ENCODE data around the gene RPS6KC1. TPM values are rescaled to one million over a fixed set of nuclear protein-coding genes. Genes with fewer than 3 reads are reported as not detected.

The RPS6KC1 gene
- total RNA-seq, 1 donor from 2014 or later = 27.8 TPM

GRCh38 chr1:213286235-213286634 lies 235.2 kb downstream of the RPS6KC1 start:
- peaks cover 3% of the 10 kb centered on the region for H3K4me1 Mint-ChIP-seq (ENCODE audit: low read depth)

GRCh38 chr1:213287987-213288386 lies 236.9 kb downstream of the RPS6KC1 start:
- DNase-seq (ENCODE audit: low spot score, unreplicated experiment) = no peak
- Mint-ChIP-seq H3K27ac (no peak overlapping the region), H3K4me1 (ENCODE audit: low read depth) (peaks cover 3% of the 10 kb centered on the region), H3K4me3 (ENCODE audit: low read depth) (no peak overlapping the region), H3K27me3 (no peaks in the 10 kb centered on the region), H3K36me3 (ENCODE audit: insufficient read depth) (no peaks in the 10 kb centered on the region), H3K9me3 (ENCODE audit: low read depth) (no peaks in the 10 kb centered on the region)
- no peak for TF ChIP-seq CTCF (IDR thresholded peaks at IDR 0.05; ENCODE audit: unreplicated experiment)

More at GRCh38 chr1:213286235-213286634, 235.2 kb downstream of the RPS6KC1 start:
- peak; percentile 34 for TF ChIP-seq CTCF (IDR thresholded peaks at IDR 0.05; ENCODE audit: unreplicated experiment)
- DNase-seq (ENCODE audit: low spot score, unreplicated experiment) = no peak
- Mint-ChIP-seq H3K36me3 (ENCODE audit: insufficient read depth) (no peaks in the 10 kb centered on the region), H3K27me3 (no peaks in the 10 kb centered on the region), H3K4me3 (ENCODE audit: low read depth) (no peak overlapping the region), H3K9me3 (ENCODE audit: low read depth) (no peaks in the 10 kb centered on the region), H3K27ac (no peak overlapping the region)

- H3K27ac Mint-ChIP-seq = no peak overlapping the region
- no peak overlapping the region for H3K4me3 Mint-ChIP-seq (ENCODE audit: low read depth)
- H3K36me3 Mint-ChIP-seq (ENCODE audit: insufficient read depth) = no peaks in the 10 kb centered on the region
- H3K27me3 Mint-ChIP-seq = no peaks in the 10 kb centered on the region
- no peaks in the 10 kb centered on the region for H3K9me3 Mint-ChIP-seq (ENCODE audit: low read depth)
- no peak for DNase-seq (ENCODE audit: low spot score, unreplicated experiment)
- no peaks in the 10 kb centered on the region for H3K4me1 Mint-ChIP-seq (ENCODE audit: low read depth)
- TF ChIP-seq CTCF (IDR thresholded peaks at IDR 0.05; ENCODE audit: unreplicated experiment) = no peak
Observed at GRCh38 chr1:213291526-213291925, 240.5 kb downstream of the RPS6KC1 start.

GRCh38 chr1:213292614-213293013 lies 241.6 kb downstream of the RPS6KC1 start:
- H3K27ac Mint-ChIP-seq = no peak overlapping the region
- H3K36me3 Mint-ChIP-seq (ENCODE audit: insufficient read depth) = no peaks in the 10 kb centered on the region
- H3K27me3 Mint-ChIP-seq = no peaks in the 10 kb centered on the region

GRCh38 chr1:213295860-213296259 lies 244.8 kb downstream of the RPS6KC1 start:
- DNase-seq (ENCODE audit: low spot score, unreplicated experiment) = no peak
- Mint-ChIP-seq H3K27me3 (no peaks in the 10 kb centered on the region), H3K27ac (no peak overlapping the region), H3K36me3 (ENCODE audit: insufficient read depth) (no peaks in the 10 kb centered on the region), H3K4me3 (ENCODE audit: low read depth) (no peak overlapping the region), H3K9me3 (ENCODE audit: low read depth) (no peaks in the 10 kb centered on the region), H3K4me1 (ENCODE audit: low read depth) (no peaks in the 10 kb centered on the region)
- no peak for TF ChIP-seq CTCF (IDR thresholded peaks at IDR 0.05; ENCODE audit: unreplicated experiment)

More at GRCh38 chr1:213292614-213293013, 241.6 kb downstream of the RPS6KC1 start:
- Mint-ChIP-seq H3K4me1 (ENCODE audit: low read depth) (no peaks in the 10 kb centered on the region), H3K4me3 (ENCODE audit: low read depth) (no peak overlapping the region), H3K9me3 (ENCODE audit: low read depth) (no peaks in the 10 kb centered on the region)
- no peak for DNase-seq (ENCODE audit: low spot score, unreplicated experiment)
- TF ChIP-seq CTCF (IDR thresholded peaks at IDR 0.05; ENCODE audit: unreplicated experiment) = no peak

Data from progenitor cell of endocrine pancreas (in vitro differentiated cells).